HG02970 (cell line): Measurements from ENCODE around the gene LECT2.

Experiments used
- ATAC-seq: cut with Tn5 transposase; IDR thresholded peaks from one replicate; pipeline ENCODE4 v1.9.1; 2021; ENCODE audit warnings: mild to moderate bottlenecking, moderate library complexity, moderate number of reproducible peaks; ENCODE audit not compliant: unreplicated experiment, low FRiP score

The LECT2 gene

GRCh38 chr5:135942202-135942771, 12.5 kb downstream of the LECT2 start:
- ATAC-seq: no peak

GRCh38 chr5:135941711-135942110, 13.1 kb downstream of the LECT2 start:
- ATAC-seq: no peak

- ATAC-seq: no peak
Observed at GRCh38 chr5:135937245-135937911, 17.4 kb downstream of the LECT2 start.

- no peak for ATAC-seq
Observed at GRCh38 chr5:135934939-135935338, 19.8 kb downstream of the LECT2 start.

GRCh38 chr5:135930949-135931295, 23.9 kb downstream of the LECT2 start:
- ATAC-seq: no peak

- no peak for ATAC-seq
Observed at GRCh38 chr5:135930029-135930948, 24.5 kb downstream of the LECT2 start.

- no peak for ATAC-seq
Observed at GRCh38 chr5:135921388-135921787, 33.4 kb downstream of the LECT2 start.

GRCh38 chr5:135920199-135920598, 34.6 kb downstream of the LECT2 start:
- no peak for ATAC-seq

- ATAC-seq: no peak
Observed at GRCh38 chr5:135916638-135917263, 38.0 kb downstream of the LECT2 start.

GRCh38 chr5:135915466-135916001, 39.2 kb downstream of the LECT2 start:
- no peak for ATAC-seq

GRCh38 chr5:135913713-135914626, 40.8 kb downstream of the LECT2 start:
- ATAC-seq: no peak

GRCh38 chr5:135905144-135905543, 49.6 kb downstream of the LECT2 start:
- ATAC-seq: no peak

- no peak for ATAC-seq
Observed at GRCh38 chr5:135901633-135902032, 53.1 kb downstream of the LECT2 start.

- ATAC-seq: no peak
Observed at GRCh38 chr5:135900276-135900675, 54.5 kb downstream of the LECT2 start.

- no peak for ATAC-seq
Observed at GRCh38 chr5:135898651-135899050, 56.1 kb downstream of the LECT2 start.
